GM10266 (cell line): Measurements from ENCODE around the gene TM7SF2.

ENCODE experiments used
- DNase-seq: peaks from one replicate; pipeline ENCODE4 v3.0.0; 2012; ENCODE audit errors: extremely low spot score
- CTCF ChIP-seq: IDR thresholded peaks from 2 replicates; pipeline ENCODE4 v1.5.1; 2012; ENCODE audit warnings: mild to moderate bottlenecking, low read depth; ENCODE audit not compliant: control insufficient read depth, insufficient read depth; ENCODE audit errors: missing control alignments

TM7SF2 gene

DNA sequence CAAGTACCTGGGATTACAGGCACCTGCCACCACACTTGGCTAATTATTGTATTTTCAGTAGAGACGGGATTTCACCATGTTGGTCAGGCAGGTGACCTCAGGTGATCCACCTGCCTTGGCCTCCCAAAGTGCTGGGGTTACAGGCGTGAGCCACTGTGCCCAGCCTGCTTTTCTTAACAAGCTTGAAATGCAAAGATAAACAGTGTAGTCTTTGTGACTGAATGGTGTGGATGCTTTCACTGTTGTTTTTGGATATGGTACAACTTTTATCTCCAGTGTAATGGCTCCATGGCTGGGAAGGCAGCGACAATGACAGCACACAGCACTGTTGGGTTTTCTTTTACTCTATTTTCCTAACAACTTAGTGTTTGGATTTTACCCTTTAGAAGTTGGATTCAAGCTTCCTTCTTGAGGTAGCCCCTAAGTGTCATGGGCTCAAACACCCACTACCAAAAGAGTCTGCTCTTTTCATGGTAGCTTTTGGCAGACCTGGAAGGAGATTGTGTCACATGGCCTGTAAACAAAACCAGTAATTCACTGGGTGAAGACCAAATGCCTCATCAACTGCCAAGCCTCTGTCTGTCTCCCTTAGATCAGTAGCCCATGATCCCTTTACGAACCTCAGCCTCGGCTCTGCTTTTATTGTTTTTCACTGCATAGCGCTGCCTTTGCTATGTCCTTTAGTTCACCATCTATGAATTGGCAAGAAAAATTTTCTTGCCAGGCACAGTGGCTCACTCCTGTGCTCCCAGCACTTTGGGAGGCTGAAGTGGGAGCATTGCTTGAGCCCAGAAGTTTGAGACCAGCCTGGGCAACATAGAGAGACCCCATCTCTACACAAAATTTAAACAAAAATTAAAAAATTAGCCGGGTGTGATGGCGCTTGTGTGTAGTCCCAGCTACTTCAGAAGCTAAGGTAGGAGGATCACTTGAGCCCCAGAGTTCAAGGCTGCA lies 9.3 kb upstream of the TM7SF2 start:
- no peak for TF ChIP-seq CTCF
- no peak for DNase-seq

GRCh38 chr11:65103476-65103875 lies 8.2 kb upstream of the TM7SF2 start:
- no peak for DNase-seq

GRCh38 chr11:65104628-65105027 lies 7.0 kb upstream of the TM7SF2 start:
- no peak for DNase-seq

More at GRCh38 chr11:65103476-65103875, 8.2 kb upstream of the TM7SF2 start:
- no peak for TF ChIP-seq CTCF

GRCh38 chr11:65107078-65107477 lies 4.6 kb upstream of the TM7SF2 start:
- no peak for DNase-seq

More at GRCh38 chr11:65104628-65105027, 7.0 kb upstream of the TM7SF2 start:
- no peak for TF ChIP-seq CTCF

GRCh38 chr11:65107751-65108468 lies 3.8 kb upstream of the TM7SF2 start:
- no peak for TF ChIP-seq CTCF
- no peak for DNase-seq

More at GRCh38 chr11:65107078-65107477, 4.6 kb upstream of the TM7SF2 start:
- TF ChIP-seq CTCF: no peak

DNA sequence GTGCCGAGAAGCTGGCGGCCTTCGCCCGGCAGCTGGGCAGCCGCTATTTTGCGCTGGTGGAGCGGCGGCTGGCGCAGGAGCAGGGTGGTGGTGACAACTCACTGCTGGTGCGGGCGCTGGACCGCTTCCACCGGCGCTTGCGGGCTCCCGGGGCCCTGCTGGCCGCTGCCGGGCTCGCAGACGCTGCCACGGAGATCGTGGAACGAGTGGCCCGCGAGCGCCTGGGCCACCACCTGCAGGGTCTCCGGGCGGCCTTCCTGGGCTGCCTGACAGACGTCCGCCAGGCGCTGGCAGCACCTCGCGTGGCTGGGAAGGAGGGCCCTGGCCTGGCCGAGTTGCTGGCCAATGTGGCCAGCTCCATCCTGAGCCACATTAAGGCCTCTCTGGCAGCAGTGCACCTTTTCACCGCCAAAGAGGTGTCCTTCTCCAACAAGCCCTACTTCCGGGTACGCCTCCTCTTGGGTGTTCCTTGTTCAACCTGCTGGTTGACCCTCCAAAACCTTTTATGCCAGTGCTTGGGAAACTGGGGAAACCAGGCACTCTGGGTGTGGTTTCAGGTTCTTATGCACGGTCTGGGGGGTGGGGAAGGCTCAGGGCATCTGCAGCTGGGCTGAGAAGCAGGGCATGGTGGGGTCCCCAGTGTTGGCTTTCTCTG lies 3.1 kb upstream of the TM7SF2 start:
- TF ChIP-seq CTCF: no peak
- DNase-seq: no peak
